Gastroesophageal sphincter (tissue), 3 donors: Measurements from ENCODE around the gene CD53.

Experiments used
- POLR2A ChIP-seq, 2 donors: fragments of 450-650 bp; IDR thresholded peaks; one replicate each; pipeline ENCODE4 v1.6.1; 2017; ENCODE audit warnings: antibody characterized with exemption in 2 of 2, mild to moderate bottlenecking in 2 of 2, moderate library complexity in 1 of 2
- TF ChIP-seq, protein P1 (sequence below), 4 experiments: fragments of 200-600 bp in 2 of 4; fragments of 450-650 bp in 2 of 4; sonication (generic) in 1 of 4; IDR thresholded peaks; one replicate each; pipeline ENCODE4 v1.5.1; 2017 to 2019; ENCODE audit warnings: antibody characterized with exemption in 4 of 4, mild to moderate bottlenecking in 2 of 4, moderate library complexity in 2 of 4

DNA sequence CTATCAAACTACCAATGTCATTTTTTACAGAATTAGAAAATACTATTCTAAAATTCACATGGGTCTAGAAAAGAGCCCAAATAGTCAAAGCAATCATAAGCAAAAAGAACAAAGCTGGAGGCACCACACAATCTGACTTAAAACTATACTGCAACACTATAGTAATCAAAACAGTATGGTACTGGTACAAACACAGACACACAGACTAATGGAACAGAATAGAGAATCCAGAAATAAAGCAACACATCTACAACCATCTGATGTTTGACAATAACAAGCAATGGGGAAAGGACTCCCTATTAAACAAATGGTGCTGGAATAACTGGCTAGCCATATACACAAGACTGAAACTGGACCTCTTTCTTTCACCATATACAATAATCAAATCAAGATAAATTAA lies 39.8 kb downstream of the CD53 start:
- TF ChIP-seq, protein P1, sequence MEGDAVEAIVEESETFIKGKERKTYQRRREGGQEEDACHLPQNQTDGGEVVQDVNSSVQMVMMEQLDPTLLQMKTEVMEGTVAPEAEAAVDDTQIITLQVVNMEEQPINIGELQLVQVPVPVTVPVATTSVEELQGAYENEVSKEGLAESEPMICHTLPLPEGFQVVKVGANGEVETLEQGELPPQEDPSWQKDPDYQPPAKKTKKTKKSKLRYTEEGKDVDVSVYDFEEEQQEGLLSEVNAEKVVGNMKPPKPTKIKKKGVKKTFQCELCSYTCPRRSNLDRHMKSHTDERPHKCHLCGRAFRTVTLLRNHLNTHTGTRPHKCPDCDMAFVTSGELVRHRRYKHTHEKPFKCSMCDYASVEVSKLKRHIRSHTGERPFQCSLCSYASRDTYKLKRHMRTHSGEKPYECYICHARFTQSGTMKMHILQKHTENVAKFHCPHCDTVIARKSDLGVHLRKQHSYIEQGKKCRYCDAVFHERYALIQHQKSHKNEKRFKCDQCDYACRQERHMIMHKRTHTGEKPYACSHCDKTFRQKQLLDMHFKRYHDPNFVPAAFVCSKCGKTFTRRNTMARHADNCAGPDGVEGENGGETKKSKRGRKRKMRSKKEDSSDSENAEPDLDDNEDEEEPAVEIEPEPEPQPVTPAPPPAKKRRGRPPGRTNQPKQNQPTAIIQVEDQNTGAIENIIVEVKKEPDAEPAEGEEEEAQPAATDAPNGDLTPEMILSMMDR (IDR thresholded peaks at IDR 0.05) = no peak
- TF ChIP-seq POLR2A (IDR thresholded peaks at IDR 0.05) = no peak
